HG02943 (cell line): Measurements from ENCODE around the gene NRG3.

Experiments
- ATAC-seq: cut with Tn5 transposase; IDR thresholded peaks from one replicate; pipeline ENCODE4 v1.9.1; 2021; ENCODE audit warnings: mild to moderate bottlenecking, low read depth, moderate library complexity; ENCODE audit not compliant: unreplicated experiment

The NRG3 gene

DNA sequence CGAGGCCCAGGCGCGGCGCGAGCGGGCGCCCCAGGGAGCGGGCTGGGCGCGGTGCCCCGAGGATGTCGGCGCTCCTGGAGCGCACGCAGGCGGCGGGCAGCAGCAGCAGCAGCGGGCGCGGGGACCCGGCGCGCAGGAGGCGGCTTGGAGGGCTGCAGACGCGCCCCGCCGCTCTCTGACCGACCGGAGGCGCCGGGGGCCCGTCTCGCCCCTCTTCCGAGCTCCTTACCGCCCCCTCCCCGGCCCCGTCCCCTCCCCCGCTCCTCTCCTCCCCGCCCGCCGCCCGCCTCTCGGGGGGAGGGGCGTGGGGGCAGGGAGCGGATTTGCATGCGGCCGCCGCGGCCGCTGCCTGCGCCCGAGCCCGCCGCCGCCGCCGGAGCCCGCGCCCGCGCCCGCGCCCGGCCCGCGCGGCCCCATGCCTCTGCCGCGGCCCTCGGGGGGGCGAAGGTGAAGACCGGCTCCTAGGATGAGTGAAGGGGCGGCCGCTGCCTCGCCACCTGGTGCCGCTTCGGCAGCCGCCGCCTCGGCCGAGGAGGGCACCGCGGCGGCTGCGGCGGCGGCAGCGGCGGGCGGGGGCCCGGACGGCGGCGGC lies at the start of gene NRG3:
Gene NRG3 (plus strand): TSS at position 320 of the 592 bp plus-strand sequence.
- ATAC-seq, result no peak

- ATAC-seq, result no peak
Observed at GRCh38 chr10:81828251-81828650, 46.7 kb upstream of the NRG3 start.

GRCh38 chr10:81831060-81831459 lies 43.9 kb upstream of the NRG3 start:
- ATAC-seq, result no peak

GRCh38 chr10:81838950-81839349 lies 36.0 kb upstream of the NRG3 start:
- no peak for ATAC-seq

DNA sequence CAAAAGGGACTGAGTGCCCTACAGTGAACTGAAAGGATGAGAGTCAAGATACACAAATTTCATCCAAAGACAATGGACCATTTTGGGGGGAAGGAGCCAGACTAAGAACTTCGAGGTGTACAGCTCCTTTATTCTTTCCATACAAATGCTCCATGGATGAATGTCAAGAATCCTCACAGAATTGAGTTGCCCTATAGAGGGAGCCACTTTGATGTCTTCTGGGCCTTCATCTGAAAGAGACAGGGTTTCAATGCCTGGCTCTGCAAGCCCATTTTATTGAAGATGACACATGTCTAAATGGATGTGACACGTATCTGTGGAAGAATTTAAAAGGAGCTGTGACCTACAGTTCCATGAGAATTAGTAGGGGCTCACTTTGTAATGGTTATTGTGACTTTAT lies 32.0 kb upstream of the NRG3 start:
- ATAC-seq, result no peak

- no peak for ATAC-seq
Observed at GRCh38 chr10:81847675-81848074, 27.3 kb upstream of the NRG3 start.

DNA sequence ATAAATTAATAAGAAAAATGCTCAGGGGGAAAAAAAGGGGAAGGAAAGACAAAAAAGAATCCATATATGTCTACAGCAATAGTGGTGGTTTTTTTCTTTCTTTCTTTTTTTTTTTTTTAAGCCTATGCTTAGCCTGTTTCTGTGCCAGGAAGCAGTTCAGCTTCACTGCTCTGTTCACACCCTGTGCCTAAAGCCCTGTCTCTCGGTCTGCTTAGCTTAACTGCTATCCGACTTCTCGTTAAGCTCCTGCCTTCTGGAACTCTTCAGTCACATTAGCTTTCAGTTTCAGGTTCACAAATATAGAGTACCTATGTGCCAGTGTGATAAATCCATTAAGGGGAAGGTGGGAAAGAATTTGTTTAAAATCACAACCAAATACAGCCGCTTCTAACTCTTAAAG lies 26.5 kb upstream of the NRG3 start:
- no peak for ATAC-seq

DNA sequence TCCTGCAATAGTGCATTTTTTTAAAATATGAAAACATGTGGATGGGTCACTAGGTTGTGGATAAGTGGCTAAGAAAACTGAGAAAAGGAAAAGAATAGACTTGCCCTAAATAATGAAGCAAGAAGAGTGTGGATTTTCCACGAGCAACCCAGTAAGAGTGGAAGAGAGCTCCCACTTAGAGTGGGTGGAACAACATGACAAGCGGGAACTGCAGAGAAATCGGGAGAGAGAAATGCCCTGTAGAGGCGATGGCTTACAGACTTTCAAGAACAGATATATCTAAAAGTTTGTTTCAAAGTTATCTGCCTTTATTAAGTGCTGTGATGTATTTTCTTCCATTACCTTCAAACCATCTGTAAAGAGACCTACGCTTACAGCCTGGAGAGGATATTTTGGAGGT lies 26.1 kb upstream of the NRG3 start:
- ATAC-seq, result no peak

GRCh38 chr10:81862596-81862995 lies 12.4 kb upstream of the NRG3 start:
- ATAC-seq, result no peak

GRCh38 chr10:81863771-81864170 lies 11.2 kb upstream of the NRG3 start:
- no peak for ATAC-seq

GRCh38 chr10:81865581-81865980 lies 9.4 kb upstream of the NRG3 start:
- ATAC-seq, result no peak

DNA sequence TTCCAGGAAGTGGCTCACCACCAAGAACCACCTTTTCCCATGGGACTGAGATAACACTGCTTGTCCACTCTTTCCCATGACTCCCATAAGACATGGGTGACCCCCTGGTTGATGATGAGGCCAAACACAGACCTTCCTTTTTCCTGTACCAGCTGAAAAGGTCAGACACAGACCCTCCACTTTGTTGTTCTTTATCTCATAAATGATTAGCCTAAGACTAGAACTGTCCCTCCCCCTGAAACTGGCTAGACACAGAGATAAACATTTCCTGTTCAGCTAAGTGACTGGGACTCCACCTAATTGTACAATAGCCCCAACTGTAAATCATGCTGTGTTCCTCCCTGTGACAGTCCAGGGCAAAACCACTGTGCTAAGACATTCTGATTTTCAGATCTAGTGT lies 8.2 kb upstream of the NRG3 start:
- peak; percentile 96 for ATAC-seq

GRCh38 chr10:81870472-81870871 lies 4.5 kb upstream of the NRG3 start:
- ATAC-seq, result no peak

GRCh38 chr10:81871558-81871957 lies 3.4 kb upstream of the NRG3 start:
- no peak for ATAC-seq

DNA sequence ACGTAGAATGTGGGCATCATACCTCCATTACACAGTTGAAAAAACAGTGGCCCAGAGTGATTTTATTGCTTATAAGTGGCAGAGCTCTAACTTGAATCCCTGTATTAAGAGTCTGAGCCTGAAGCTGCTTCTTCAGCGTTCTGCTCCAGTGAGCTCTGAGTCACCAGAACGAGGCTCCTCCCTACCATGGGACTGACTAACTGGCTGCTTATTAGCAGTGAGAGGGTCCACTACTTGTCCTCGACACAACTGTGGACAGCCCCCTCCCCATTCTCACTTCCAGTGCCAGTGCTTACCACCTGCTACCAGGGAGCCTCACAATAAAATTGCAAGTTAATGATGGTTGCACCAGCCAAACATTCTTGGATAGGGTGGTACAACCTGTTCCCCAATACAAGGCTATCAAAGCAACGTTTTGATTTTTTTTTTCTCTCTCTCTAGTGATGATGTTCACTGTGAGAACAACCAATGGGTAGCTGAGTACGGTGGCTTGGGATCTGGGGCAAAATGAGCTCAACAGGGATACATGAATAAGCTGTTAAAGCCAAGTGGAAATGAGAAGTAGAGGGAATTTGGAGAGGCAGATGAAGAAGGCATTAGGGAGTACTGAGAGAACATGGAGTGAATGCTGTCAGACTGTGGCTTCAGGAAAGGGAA lies 2.7 kb upstream of the NRG3 start:
- ATAC-seq, result no peak

GRCh38 chr10:81873231-81873931 lies 1.6 kb upstream of the NRG3 start:
- ATAC-seq, result no peak

DNA sequence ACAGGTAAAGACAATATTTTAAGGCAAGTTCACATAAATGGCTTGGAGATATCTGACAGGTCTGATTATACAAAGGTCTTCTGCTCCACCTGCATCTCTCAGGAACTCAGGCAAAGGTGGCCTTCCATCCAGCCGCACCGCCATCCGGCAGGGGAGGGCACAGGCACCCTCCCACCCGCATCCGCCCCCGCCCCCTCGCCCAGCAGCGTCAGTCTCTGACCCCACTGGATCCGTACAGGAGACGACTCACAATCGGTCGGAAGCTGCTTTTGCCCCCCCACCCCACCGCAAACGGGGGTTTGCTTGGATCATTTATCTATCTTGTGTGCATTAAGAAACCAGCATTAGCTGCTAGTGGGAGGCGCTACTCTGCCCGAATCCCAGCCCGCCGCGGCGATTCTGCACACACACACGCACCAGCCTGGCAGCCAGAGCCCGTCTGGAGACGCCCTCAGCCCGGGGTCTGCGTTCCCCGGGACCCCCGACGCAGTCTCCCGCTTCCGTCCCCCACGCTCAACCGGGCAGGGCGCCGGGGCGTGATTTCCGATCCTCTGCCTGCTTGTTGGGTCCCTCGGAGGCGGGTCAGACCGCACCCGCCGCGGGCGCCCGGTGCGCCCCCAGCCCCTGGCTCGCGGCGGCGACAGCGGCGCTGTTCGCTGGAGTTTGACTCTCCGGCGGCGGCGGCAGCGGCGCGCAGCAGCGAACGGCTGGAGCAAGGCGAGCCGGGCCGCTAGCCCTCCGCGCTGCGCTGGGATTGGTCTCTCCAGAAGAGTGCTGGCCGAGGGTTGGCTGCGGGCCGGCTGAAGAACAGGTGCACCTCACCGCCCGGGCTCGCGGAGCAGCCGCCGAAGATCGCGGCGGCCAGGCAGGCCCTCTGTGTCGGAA lies 820 bp upstream of the NRG3 start:
- ATAC-seq, result no peak

- no peak for ATAC-seq
Observed at GRCh38 chr10:81875467-81876252, 666 bp downstream of the NRG3 start.

GRCh38 chr10:81876253-81877077 lies 1.5 kb downstream of the NRG3 start:
- no peak for ATAC-seq
